ENCODE results near the gene TRIL.

DNA sequence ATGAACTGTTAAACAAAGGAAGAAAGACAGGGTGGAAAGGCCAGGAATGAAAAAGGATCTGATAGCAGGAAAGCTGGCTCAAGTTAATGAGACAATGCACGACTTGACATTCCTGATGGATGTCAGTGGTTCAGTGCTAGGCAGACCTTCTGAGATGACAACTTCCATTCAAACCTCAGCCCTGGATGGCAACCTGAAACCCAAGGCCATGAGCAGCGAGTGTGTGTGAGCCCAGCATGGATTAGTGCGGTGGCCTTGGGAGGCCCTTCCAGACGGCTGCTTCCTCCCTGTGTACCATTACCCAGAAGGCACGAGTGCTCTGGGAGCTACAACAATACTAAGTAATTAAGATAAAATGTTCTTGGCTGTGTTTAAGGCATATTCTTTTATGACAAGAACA is 18.8 kb downstream of the TRIL start:
- TF ChIP-seq, protein P1, sequence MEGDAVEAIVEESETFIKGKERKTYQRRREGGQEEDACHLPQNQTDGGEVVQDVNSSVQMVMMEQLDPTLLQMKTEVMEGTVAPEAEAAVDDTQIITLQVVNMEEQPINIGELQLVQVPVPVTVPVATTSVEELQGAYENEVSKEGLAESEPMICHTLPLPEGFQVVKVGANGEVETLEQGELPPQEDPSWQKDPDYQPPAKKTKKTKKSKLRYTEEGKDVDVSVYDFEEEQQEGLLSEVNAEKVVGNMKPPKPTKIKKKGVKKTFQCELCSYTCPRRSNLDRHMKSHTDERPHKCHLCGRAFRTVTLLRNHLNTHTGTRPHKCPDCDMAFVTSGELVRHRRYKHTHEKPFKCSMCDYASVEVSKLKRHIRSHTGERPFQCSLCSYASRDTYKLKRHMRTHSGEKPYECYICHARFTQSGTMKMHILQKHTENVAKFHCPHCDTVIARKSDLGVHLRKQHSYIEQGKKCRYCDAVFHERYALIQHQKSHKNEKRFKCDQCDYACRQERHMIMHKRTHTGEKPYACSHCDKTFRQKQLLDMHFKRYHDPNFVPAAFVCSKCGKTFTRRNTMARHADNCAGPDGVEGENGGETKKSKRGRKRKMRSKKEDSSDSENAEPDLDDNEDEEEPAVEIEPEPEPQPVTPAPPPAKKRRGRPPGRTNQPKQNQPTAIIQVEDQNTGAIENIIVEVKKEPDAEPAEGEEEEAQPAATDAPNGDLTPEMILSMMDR (IDR thresholded peaks at IDR 0.05; ENCODE audit: extremely low read depth in 1 of 2, insufficient read depth in 1 of 2, low read depth in 1 of 2, low read length in 2 of 2) = no peak
- TF ChIP-seq JUN (IDR thresholded peaks at IDR 0.05; ENCODE audit: borderline replicate concordance, insufficient read depth, insufficient read length, low read depth) = no peak

Measured in endothelial cell of umbilical vein (primary cell).